GM18508 (cell line): ENCODE data around the gene HOXA13.

Experiments used
- ATAC-seq: cut with Tn5 transposase; IDR thresholded peaks from one replicate; pipeline ENCODE4 v1.9.1; 2021; ENCODE audit warnings: moderate number of reproducible peaks; ENCODE audit not compliant: insufficient read depth, unreplicated experiment

HOXA13 gene

DNA sequence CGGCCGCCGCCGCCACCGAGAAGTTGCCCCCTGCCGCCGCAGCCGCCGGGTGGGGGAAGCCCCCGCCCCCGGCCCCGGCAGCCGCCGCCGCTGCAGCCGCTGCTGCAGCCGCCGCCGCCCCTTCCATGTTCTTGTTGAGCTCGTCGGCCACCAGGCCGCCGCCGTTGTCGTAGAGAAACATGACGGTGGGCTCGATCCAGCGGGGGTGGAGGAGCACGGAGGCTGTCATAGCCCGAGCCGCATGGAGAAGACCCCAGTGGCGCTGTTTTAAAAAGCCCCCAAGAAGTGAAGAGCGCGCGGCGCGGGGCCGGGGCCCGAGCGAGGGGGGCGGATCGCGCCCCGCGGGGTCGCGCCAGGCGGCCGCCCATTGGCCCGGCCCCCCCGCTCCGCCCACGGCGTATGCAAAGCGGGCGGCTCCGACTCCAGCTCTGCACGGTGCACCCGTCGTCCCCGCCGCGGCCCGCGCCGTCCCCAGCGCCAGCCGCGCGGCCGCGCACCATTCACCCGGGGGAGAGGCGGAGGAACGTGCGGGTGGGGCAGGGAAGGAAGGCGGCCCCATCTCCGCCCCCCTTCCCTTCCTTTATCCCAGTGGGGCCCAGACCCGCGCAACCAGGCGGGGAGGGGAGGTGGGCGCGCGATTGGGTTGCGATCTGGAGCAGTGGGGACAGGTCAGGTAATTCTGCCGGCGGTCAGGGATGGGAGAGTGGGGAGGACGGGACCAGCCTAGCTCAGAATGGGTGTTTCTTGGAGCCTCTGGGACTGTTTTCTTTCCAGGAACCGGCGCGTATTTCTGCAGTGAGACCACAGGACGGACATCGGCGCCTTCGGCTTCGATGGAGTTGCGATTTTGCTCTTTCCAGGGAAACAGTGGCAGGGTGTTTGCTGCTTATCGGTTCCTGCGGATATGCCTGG, at the start of gene HOXA13:
Gene HOXA13 (minus strand): TSS at position 243 of the 912 bp plus-strand sequence. CDS start 14 bp downstream, at position 229.
- ATAC-seq: no peak

GRCh38 chr7:27248911-27249723, 49.2 kb upstream of the HOXA13 start:
- no peak for ATAC-seq

- no peak for ATAC-seq
These were observed 48.5 kb upstream of the HOXA13 start for GRCh38 chr7:27248427-27248806.

- no peak for ATAC-seq
These were observed 47.8 kb upstream of the HOXA13 start for GRCh38 chr7:27247452-27248426.

DNA sequence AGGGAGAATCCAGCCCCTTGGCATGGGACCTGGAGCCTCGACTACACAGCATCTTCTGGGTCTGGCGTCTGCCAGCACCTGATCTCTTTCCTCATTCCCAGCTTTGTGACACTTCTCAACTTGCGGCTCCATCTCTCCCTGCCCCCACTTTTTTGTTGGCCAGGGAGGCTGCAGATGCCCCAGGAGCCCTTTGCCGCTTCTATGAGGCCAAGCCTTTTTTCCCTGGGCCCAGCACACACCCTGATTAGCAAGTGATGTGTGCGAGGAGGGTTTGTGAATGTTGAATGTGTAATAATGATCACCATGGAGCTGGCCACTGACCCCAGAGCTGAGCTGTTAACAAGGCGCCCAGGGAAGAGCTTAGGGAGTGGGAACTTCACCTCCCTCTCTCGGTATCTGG, 47.1 kb upstream of the HOXA13 start:
- ATAC-seq: no peak

DNA sequence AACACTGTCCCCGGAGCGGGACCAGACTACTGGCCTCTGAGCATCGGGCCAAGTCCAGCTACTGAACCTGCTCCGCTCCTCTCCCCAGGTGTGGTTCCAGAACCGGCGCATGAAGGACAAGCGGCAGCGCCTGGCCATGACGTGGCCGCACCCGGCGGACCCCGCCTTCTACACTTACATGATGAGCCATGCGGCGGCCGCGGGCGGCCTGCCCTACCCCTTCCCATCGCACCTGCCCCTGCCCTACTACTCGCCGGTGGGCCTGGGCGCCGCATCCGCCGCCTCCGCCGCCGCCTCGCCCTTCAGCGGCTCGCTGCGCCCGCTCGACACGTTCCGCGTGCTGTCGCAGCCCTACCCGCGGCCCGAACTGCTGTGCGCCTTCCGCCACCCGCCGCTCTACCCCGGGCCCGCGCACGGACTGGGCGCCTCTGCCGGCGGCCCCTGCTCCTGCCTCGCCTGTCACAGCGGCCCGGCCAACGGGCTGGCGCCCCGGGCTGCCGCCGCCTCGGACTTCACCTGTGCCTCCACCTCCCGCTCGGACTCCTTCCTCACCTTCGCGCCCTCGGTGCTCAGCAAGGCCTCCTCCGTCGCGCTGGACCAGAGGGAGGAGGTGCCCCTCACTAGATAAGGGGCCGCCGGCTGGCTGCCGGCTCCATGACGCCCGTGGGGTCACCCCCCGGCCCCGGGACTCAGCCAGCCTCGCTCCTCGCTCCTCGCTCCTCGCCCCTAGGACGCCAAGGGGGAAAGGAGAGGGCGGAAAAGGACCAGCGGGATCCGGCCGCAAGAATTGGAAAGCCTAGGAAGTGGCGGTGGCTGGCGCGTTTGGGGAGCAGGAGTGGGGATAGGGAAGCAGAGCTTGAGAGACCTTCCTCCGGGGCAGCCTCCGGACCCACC, 46.2 kb upstream of the HOXA13 start:
- no peak for ATAC-seq

GRCh38 chr7:27245124-27245797, 45.4 kb upstream of the HOXA13 start:
- no peak for ATAC-seq

DNA sequence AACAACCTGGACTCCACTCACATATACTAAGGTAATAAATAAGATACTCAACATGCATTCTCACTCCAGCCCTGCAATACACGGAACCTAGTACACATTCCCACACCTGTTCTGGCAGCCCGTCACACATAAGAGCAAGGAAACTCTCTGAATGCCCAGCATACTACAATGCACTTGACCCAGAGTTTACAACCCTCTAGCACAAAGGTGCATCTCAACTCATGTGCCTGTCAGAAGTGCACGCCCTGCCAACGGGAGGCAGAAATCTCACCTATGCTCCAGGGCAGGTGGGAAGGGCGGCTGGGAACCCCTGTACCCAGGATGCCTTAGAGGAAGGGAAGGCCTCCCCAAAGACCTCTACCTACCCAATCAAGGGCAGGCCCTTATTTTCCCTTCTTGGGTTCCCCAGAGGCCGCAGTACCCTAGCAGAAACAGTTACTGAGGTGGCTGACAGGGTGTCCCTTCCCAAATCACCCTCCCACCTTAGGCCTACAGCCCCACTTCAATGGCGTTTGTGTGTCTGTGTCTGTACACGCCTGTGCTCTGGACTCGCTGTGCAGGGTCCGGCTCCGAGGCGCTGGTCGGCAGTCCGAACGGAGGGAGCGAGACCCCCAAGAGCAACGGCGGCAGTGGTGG, 44.7 kb upstream of the HOXA13 start:
- ATAC-seq: no peak

DNA sequence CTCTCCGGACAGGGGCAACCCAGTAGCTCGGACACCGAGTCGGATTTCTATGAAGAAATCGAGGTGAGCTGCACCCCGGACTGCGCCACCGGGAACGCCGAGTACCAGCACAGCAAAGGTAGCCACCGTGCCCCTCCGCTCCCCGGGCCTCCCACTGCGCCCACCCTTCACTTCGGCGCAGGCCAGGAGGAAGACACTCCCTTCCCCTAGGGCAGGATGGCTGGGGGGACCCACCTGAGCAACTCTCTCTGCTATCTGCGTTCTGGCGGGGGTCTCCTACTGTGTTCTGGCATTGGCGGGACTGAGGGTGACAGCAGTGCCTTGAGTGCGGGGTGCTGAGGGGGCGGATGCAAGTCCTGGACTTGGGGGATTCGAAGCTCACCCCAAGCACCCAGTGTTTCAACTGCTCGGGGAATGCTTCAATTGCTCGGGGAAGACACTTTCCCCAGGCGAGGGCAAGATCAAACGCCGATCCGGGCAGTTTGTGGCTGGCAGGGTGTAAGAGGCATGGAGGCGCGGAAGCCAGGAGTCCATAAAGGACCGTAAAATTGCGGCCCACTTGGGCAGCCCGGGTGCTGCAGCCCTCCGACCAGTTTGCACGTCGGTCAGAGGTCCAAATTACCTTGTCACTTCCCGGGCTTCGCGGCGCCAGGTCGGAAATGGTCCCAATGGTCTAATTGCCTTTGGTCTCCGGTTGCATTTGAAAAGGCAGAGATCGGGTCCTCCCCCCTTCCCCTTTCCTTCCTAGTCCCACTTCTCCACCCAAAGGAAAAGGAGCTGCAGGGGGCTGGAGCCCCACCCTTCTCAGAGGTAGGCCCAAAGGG, 43.7 kb upstream of the HOXA13 start:
- no peak for ATAC-seq

GRCh38 chr7:27242555-27243339, 42.9 kb upstream of the HOXA13 start, which contains the start of gene EVX1:
EVX1 (plus strand) TSS chr7:27242802; CDS start chr7:27243031, 229 bp downstream.
- ATAC-seq: no peak

- no peak for ATAC-seq
These were observed 42.3 kb upstream of the HOXA13 start for GRCh38 chr7:27242154-27242553.

DNA sequence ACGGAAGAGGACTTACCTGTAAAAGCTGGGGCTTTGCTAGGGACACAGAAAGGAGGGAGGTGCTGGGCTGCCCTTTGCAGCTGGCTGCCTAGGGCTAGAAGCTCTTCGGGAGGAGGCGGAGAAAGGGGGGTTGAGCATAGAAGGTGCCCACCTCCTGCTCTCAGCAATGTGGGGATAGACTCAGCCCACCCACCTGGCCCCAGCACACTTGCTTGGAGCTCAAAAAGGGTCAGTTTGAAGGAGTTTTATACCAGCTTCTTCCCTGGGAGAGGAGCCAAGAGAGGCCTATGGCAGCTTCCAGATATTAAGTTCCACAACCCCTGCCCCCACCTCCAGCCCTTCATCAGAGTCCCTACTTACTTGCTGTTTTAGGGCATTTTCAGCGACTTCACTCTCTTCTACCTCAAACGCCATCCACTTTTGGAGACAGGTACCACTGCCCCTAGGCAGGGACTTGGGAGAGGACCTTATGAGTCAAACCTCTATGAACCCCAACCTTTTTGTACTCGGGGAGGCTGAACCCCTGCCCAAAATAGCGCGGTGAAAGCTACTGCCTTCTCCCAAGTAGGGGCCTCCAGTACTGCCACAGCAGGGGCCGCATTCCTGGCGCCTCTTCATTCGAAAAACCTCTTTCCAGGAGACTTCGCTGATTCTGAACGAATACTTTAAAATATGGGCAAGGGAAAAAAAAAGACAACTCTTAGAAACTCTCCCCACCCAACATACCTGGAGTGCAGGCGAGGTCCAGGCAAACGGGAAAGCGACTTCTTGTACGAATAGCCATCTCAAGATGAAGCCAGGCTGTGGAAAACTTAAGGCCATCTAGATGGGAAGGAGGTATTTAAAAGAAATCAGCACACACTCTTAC, 41.5 kb upstream of the HOXA13 start:
- ATAC-seq: no peak

GRCh38 chr7:27240015-27240731, 40.3 kb upstream of the HOXA13 start:
- ATAC-seq: no peak

DNA sequence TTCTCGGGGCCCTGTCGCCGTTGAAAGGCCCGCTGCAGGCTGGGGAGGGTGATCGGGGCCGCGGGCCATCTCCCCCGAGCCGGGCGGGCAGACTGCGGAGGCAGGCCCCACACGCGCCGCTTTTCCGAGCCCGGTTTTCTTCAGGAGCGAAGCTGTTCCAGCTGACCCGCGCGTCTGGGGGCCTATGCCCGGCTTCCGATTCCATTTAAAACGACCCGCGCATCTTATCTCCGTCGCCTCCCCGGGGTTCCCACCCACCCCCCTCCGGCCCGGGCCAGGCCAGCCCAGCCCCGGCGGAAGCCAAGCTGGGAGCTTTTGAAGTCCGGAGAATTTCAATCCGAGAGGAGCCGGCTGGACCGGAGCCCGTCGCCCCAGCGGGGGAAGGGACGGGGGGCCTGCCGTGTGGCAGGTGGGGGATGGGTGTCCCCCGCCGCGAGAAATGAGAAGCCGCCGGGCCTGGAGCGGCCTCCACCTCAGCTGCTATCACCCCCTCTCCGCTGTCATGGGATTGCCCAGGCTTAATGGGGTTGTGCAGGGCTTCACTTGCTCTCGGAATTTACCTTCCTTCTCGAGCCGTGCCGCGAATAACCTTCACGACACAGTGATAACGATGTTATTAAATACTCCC, 39.6 kb upstream of the HOXA13 start:
- no peak for ATAC-seq
